Astrocyte (in vitro differentiated cells and primary cell): ENCODE results near the gene STRA8. TPM values are rescaled to one million over a fixed set of nuclear protein-coding genes. Genes with fewer than 3 reads are reported as not detected.
A peak's percentile ranks its signal among the peaks of the same experiment; 100 is the strongest.

Experiments used
- DNase-seq: peaks from one replicate; pipeline ENCODE4 v3.0.0-alpha.2; 2010; ENCODE audit warnings: low read depth
- FAIRE-seq: peaks from 2 replicates; lab custom pipeline; 2011; peaks lifted over from hg19 to GRCh38; lab: Jason Lieb, UNC
- H2AFZ ChIP-seq: 2 replicates; pipeline ENCODE4 v1.6.0; 2012; ENCODE audit warnings: low read depth, low read length, inconsistent platforms
- H3K27ac ChIP-seq: 2 replicates; pipeline ENCODE4 v1.5.1; 2011; ENCODE audit warnings: low read depth, low read length, inconsistent platforms
- H3K27me3 ChIP-seq: 2 replicates; pipeline ENCODE4 v1.6.0; 2011; ENCODE audit warnings: low read length, inconsistent platforms; ENCODE audit not compliant: insufficient read depth
- H3K36me3 ChIP-seq: 2 replicates; pipeline ENCODE4 v1.5.1; 2011; ENCODE audit warnings: low read length, inconsistent platforms; ENCODE audit not compliant: insufficient read depth
- H3K4me1 ChIP-seq: 2 replicates; pipeline ENCODE4 v1.5.1; 2011; ENCODE audit warnings: low read length, inconsistent platforms; ENCODE audit not compliant: insufficient read depth
- H3K4me2 ChIP-seq: 2 replicates; pipeline ENCODE4 v1.6.0; 2012; ENCODE audit warnings: low read length, inconsistent platforms
- H3K4me3 ChIP-seq: 2 replicates; pipeline ENCODE4 v1.5.1; 2011; ENCODE audit warnings: low read depth, mild to moderate bottlenecking, low read length, inconsistent platforms; ENCODE audit not compliant: insufficient read depth
- H3K79me2 ChIP-seq: 2 replicates; pipeline ENCODE4 v1.6.0; 2012; ENCODE audit warnings: mild to moderate bottlenecking, low read length, inconsistent platforms; ENCODE audit not compliant: insufficient read depth
- H3K9ac ChIP-seq: 2 replicates; pipeline ENCODE4 v1.6.0; 2012; ENCODE audit warnings: mild to moderate bottlenecking, low read length, inconsistent platforms
- H3K9me3 ChIP-seq: 2 replicates; pipeline ENCODE4 v1.5.1; 2012; ENCODE audit warnings: low read depth, mild to moderate bottlenecking, low read length, inconsistent platforms; ENCODE audit not compliant: insufficient read depth
- H4K20me1 ChIP-seq: 2 replicates; pipeline ENCODE4 v1.6.0; 2012; ENCODE audit warnings: low read length, inconsistent platforms; ENCODE audit not compliant: insufficient read depth
- H3K27ac Mint-ChIP-seq: one replicate; pipeline ENCODE4 v1.8.0; 2021; ENCODE audit warnings: mild to moderate bottlenecking, mixed read lengths; ENCODE audit not compliant: unreplicated experiment
- H3K27me3 Mint-ChIP-seq: one replicate; pipeline ENCODE4 v1.8.0; 2021; ENCODE audit warnings: low read depth, mixed read lengths; ENCODE audit not compliant: unreplicated experiment
- H3K36me3 Mint-ChIP-seq: one replicate; pipeline ENCODE4 v1.8.0; 2021; ENCODE audit warnings: low read depth, mixed read lengths; ENCODE audit not compliant: unreplicated experiment
- H3K4me1 Mint-ChIP-seq: one replicate; pipeline ENCODE4 v1.8.0; 2021; ENCODE audit warnings: low read depth, mixed read lengths; ENCODE audit not compliant: unreplicated experiment
- H3K4me3 Mint-ChIP-seq: one replicate; pipeline ENCODE4 v1.8.0; 2021; ENCODE audit warnings: mild to moderate bottlenecking, moderate library complexity, mixed read lengths; ENCODE audit not compliant: unreplicated experiment
- H3K9me3 Mint-ChIP-seq: one replicate; pipeline ENCODE4 v1.8.0; 2021; ENCODE audit warnings: mild to moderate bottlenecking, mixed read lengths; ENCODE audit not compliant: unreplicated experiment
- EZH2 ChIP-seq: IDR thresholded peaks from 2 replicates; pipeline ENCODE4 v1.6.1; 2012; ENCODE audit warnings: mild to moderate bottlenecking, low read length, inconsistent platforms; ENCODE audit not compliant: insufficient read depth
- total RNA-seq: library from RNA; stranded (reverse); gene quantifications from 2 replicates; pipeline ENCODE4 v1.2.1, GENCODE V29; 2021
- TF ChIP-seq, protein P1 (sequence below): IDR thresholded peaks from 2 replicates; pipeline ENCODE4 v1.5.1; 2011; ENCODE audit warnings: low read depth, mild to moderate bottlenecking, inconsistent platforms, low read length, moderate library complexity; ENCODE audit not compliant: insufficient read depth

STRA8 gene
- total RNA-seq, 1 donor from 2014 or later, result not detected

- H3K4me2 ChIP-seq, result no peak overlapping the region
- H3K27me3 ChIP-seq, result no peaks in the 10 kb centered on the region
- peaks cover 23% of the 10 kb centered on the region for H3K4me1 ChIP-seq
- Mint-ChIP-seq H3K36me3 (peaks cover 4% of the 10 kb centered on the region), H3K4me1 (peaks cover 12% of the 10 kb centered on the region), H3K27me3 (peaks cover 2% of the 10 kb centered on the region), H3K9me3 (no peaks in the 10 kb centered on the region), H3K4me3 (no peak overlapping the region), H3K27ac (no peak overlapping the region)
- peaks cover 15% of the 10 kb centered on the region for H4K20me1 ChIP-seq
- no peaks in the 10 kb centered on the region for H3K9me3 ChIP-seq
- no peaks in the 10 kb centered on the region for H3K36me3 ChIP-seq
- H3K79me2 ChIP-seq, result peaks cover 16% of the 10 kb centered on the region
- TF ChIP-seq EZH2, result no peak
- TF ChIP-seq, protein P1, sequence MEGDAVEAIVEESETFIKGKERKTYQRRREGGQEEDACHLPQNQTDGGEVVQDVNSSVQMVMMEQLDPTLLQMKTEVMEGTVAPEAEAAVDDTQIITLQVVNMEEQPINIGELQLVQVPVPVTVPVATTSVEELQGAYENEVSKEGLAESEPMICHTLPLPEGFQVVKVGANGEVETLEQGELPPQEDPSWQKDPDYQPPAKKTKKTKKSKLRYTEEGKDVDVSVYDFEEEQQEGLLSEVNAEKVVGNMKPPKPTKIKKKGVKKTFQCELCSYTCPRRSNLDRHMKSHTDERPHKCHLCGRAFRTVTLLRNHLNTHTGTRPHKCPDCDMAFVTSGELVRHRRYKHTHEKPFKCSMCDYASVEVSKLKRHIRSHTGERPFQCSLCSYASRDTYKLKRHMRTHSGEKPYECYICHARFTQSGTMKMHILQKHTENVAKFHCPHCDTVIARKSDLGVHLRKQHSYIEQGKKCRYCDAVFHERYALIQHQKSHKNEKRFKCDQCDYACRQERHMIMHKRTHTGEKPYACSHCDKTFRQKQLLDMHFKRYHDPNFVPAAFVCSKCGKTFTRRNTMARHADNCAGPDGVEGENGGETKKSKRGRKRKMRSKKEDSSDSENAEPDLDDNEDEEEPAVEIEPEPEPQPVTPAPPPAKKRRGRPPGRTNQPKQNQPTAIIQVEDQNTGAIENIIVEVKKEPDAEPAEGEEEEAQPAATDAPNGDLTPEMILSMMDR, result no peak
- H2AFZ ChIP-seq, result no peak overlapping the region
- DNase-seq (no peak), FAIRE-seq (no peak)
- H3K9ac ChIP-seq, result no peak overlapping the region
- H3K4me3 ChIP-seq, result no peak overlapping the region
- no peak overlapping the region for H3K27ac ChIP-seq
Measured at GRCh38 chr7:135209225-135209834, 24.3 kb upstream of the STRA8 start.

- Histone ChIP-seq H3K9me3 (no peaks in the 10 kb centered on the region), H3K9ac (peak overlapping the region; percentile 91), H3K27ac (peak overlapping the region; percentile 81), H3K4me2 (peak overlapping the region; percentile 96), H4K20me1 (peaks cover 15% of the 10 kb centered on the region), H2AFZ (peak overlapping the region; percentile 95), H3K79me2 (peaks cover 16% of the 10 kb centered on the region), H3K4me1 (peaks cover 14% of the 10 kb centered on the region), H3K27me3 (no peaks in the 10 kb centered on the region), H3K36me3 (no peaks in the 10 kb centered on the region), H3K4me3 (peak overlapping the region; percentile 84)
- H3K9me3 Mint-ChIP-seq, result no peaks in the 10 kb centered on the region
- H3K4me3 Mint-ChIP-seq, result peak overlapping the region; percentile 93
- peaks cover 2% of the 10 kb centered on the region for H3K27me3 Mint-ChIP-seq
- H3K4me1 Mint-ChIP-seq, result peaks cover 7% of the 10 kb centered on the region
- DNase-seq, result no peak
- H3K36me3 Mint-ChIP-seq, result peaks cover 2% of the 10 kb centered on the region
- FAIRE-seq, result no peak
- no peak for TF ChIP-seq EZH2
- TF ChIP-seq, protein P1, result no peak
- H3K27ac Mint-ChIP-seq, result no peak overlapping the region
Measured at GRCh38 chr7:135210888-135211178, 22.8 kb upstream of the STRA8 start.

DNA sequence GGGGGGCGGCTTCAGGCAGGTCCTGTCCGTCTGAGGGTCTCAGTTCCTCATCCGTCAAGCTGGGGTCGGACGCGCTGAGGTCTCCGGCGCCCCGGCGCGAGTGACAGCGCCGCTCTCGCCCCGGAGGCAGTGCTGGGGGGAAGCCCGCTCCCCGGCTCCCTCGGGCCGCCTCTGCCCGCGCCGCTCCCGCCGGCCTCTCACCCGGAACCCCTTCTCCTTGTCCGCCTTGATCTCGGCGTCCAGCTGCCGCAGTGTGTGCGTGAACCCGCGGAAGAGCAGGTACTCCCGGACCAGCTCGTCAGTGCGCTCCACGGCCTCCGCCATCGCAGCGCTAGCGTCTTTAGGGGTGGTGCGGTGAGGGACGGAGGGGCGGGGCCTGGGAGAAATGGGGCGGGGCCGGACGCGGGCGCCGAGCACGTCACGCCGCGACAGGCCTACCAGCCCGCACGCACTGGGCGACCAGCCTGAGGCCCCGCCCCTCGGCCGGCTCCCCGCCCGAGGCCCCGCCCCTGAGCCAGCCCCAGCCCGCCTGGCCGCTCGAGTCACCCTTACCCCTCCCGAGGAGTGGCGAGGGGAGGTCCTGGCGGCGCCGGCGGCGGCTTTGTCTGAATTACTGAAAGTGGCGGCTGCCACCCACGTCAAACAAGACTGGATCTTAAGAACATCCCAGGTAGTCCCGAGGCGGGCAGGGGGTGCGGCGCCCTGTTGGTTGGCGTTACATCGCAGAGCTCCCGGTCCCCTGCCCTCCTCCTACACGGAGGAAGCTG lies 22.3 kb upstream of the STRA8 start, which contains the start of gene WDR91:
TSS of gene WDR91 (minus strand) at position 348 of the 767 bp plus-strand sequence. CDS start at position 324, 24 bp downstream.
- H3K9me3 Mint-ChIP-seq, result no peaks in the 10 kb centered on the region
- TF ChIP-seq, protein P1, result no peak
- FAIRE-seq, result no peak
- H3K36me3 Mint-ChIP-seq, result peaks cover 2% of the 10 kb centered on the region
- Histone ChIP-seq H3K9me3 (no peaks in the 10 kb centered on the region), H3K4me1 (peaks cover 14% of the 10 kb centered on the region), H3K36me3 (no peaks in the 10 kb centered on the region), H3K27me3 (no peaks in the 10 kb centered on the region), H2AFZ (peak within 1 kb of the TSS; percentile 95), H3K27ac (peak within 1 kb of the TSS; percentile 81), H3K4me2 (peak within 1 kb of the TSS; percentile 96), H3K79me2 (peaks cover 16% of the 10 kb centered on the region), H3K9ac (peak within 1 kb of the TSS; percentile 91), H4K20me1 (peaks cover 15% of the 10 kb centered on the region), H3K4me3 (peak within 1 kb of the TSS; percentile 84)
- H3K27ac Mint-ChIP-seq, result peak within 1 kb of the TSS; percentile 89
- peaks cover 7% of the 10 kb centered on the region for H3K4me1 Mint-ChIP-seq
- DNase-seq, result peak; percentile 65
- H3K27me3 Mint-ChIP-seq, result peaks cover 2% of the 10 kb centered on the region
- peak within 1 kb of the TSS; percentile 93 for H3K4me3 Mint-ChIP-seq
